GM04504 (cell line): ENCODE measurements around the gene MATCAP1.

Source experiments
- DNase-seq: peaks from one replicate; pipeline ENCODE4 v3.0.0-alpha.2; 2012; ENCODE audit warnings: low read depth

Gene MATCAP1

GRCh38 chr16:67128417-67128816 lies 55.3 kb downstream of the MATCAP1 start:
- DNase-seq = no peak
